T47D (cell line): Measurements from ENCODE around the gene PIP5K1C.
A peak's percentile ranks its signal among the peaks of the same experiment; 100 is the strongest.

ENCODE experiments used
- DNase-seq, 2 experiments: peaks; one replicate each; pipeline versions ENCODE4 v3.0.0 to v3.0.0-alpha.2; 2011 to 2012; ENCODE audit warnings: low read depth in 1 of 2, low spot score in 1 of 2
- JUND ChIP-seq: IDR thresholded peaks from 2 replicates; pipeline ENCODE4 v1.6.1; 2012; ENCODE audit warnings: low read depth
- in situ Hi-C: cut with HindIII; loops from 2 replicates; pipeline ENCODE4 v1.10.0; 2016; ENCODE audit warnings: low sequenced_read_pairs, low pct_unique_long_range_greater_than_20kb

The PIP5K1C gene

DNA sequence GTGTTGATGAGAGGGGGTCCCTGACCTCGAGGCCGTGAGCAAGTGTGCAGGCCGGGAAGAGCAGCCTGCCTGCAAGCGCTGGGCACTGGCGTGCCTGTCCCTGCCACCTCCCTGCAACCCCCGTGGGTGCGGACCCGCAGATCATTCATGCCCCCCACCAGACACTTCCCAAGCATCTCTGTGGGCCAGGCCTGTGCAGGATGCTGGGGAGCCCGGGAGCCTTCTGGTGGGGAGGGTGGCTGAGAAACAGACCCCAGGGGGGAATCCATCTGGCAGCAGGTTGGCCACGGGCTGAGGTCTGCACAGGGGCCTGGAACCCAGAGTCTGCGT lies 55.2 kb downstream of the PIP5K1C start:
- TF ChIP-seq JUND = no peak
- no peak for DNase-seq
- in situ Hi-C loops = no loop called here

- DNase-seq = peak in 1 of 2 experiments; percentile 35
- in situ Hi-C loops = no loop called here
- no peak for TF ChIP-seq JUND
Measured at GRCh38 chr19:3644351-3645066, 55.8 kb downstream of the PIP5K1C start.

DNA sequence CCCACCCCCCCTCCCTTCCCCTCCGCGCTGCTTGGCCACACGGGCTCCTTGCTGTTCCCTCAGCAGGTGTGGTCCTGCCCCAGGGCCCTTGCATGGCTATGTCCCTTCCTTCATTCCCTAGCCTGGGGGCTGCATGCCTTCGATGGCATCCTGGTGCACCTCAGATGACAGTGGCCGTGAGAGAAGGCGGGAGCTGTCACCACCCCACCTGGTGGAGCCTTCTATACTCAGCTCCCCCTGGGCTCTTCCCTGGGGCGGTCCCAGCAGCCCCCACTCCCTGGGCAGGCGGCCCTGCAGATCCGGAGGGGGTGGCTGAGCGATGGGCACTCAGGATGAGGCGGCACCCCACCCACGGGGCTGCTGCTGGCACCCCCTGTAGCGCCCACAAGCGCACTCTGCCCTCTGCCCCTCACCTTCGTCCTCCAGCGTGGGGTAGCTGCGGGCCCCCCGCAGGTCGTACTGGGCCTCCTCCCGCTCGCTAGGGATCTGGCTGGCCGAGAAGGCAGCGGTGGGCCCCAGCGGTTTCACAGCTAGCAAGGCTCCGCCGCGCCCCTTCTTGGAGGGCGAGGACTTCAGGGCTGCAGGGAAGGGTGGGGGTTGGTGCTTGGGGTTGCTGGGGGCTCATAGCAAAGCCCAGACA lies 56.5 kb downstream of the PIP5K1C start:
- in situ Hi-C loops = no loop called here
- no peak for DNase-seq
- TF ChIP-seq JUND = no peak

DNA sequence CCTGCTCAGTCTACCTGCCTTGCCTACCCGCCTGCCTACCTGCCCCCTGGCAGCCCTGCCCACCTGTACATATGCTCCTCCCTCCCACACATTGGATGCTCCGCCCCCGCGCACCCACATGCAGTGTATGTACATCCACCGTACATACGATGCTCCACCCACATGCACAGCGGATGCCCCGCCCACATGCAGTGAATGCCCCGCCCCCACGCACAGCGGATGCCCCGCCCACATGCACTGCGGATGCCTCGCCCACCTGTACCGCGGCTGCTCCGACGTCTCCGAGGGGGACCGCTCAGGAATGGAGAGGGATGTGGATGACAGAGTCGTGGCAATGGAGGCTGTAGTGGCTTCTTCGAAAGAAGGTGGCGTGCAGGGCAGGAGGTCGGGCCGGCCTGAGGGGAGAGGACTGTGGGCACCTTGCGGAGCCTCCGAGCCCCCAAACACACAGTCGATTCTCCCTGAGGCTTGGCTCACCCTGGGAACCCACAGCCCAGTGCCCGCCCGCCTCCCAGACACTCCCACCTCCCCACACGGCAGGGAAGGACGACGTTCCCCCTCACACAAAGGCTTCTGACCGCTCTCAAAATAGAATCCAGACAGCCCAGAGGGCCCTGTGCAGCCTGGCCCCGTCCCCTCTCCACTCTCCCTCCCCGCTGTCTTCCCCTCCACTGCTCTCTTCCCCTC lies 57.1 kb downstream of the PIP5K1C start:
- peak in 1 of 2 experiments; percentile 82 for DNase-seq
- TF ChIP-seq JUND = no peak
- in situ Hi-C loops = no loop called here

DNA sequence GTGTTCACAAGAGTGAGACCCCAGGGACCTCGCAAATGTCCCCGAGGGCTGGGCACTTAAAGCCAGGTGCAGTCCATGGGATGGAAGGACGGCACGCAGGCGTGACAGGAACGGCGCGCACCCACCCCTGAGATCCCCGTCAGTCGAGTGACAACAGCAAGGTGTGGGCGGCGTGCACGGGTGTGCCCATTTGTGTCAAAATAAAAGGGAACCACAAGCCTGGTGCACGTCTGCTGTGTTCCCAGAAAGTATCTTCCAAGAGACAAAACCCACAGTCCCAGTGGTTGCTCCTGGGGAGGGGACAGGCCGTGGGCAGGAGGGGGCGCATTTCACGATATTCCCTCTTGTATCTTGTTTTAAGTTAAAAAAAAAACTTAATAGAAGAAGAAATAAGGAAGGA lies 58.0 kb downstream of the PIP5K1C start:
- TF ChIP-seq JUND = no peak
- in situ Hi-C loops = no loop called here

GRCh38 chr19:3641515-3642269 lies 58.6 kb downstream of the PIP5K1C start:
- no peak for TF ChIP-seq JUND
- in situ Hi-C loops = no loop called here
- DNase-seq = no peak

More for the DNA sequence above, 58.0 kb downstream of the PIP5K1C start:
- DNase-seq = no peak

GRCh38 chr19:3639479-3639878 lies 60.8 kb downstream of the PIP5K1C start:
- in situ Hi-C loops = no loop called here
- no peak for DNase-seq
- TF ChIP-seq JUND = no peak

GRCh38 chr19:3638208-3639193 lies 61.8 kb downstream of the PIP5K1C start:
- DNase-seq = no peak
- TF ChIP-seq JUND = no peak
- in situ Hi-C loops = no loop called here

GRCh38 chr19:3637621-3638020 lies 62.6 kb downstream of the PIP5K1C start:
- no peak for TF ChIP-seq JUND

DNA sequence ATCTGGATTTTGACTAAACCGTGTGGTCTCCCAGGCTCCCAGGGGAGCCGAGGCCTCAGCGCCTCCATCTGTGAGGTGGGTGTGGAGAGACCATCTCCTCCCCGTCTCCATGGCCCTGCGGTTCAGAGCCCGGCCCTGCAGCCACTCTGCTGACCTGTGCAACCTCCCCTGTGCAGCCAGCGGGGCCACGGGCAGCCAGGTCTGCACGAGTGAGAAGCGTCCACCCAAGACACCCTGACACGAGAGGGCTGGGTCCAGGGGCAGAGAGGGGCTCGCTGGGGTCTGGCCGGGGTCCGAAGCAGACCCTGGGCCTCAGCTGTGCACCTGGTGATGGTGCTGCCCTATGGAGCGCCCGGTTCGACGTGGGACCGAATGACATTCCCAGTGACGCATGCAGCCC lies 63.3 kb downstream of the PIP5K1C start:
- in situ Hi-C loops = no loop called here
- DNase-seq = no peak
- TF ChIP-seq JUND = no peak

More at GRCh38 chr19:3637621-3638020, 62.6 kb downstream of the PIP5K1C start:
- DNase-seq = no peak
- in situ Hi-C loops = no loop called here

DNA sequence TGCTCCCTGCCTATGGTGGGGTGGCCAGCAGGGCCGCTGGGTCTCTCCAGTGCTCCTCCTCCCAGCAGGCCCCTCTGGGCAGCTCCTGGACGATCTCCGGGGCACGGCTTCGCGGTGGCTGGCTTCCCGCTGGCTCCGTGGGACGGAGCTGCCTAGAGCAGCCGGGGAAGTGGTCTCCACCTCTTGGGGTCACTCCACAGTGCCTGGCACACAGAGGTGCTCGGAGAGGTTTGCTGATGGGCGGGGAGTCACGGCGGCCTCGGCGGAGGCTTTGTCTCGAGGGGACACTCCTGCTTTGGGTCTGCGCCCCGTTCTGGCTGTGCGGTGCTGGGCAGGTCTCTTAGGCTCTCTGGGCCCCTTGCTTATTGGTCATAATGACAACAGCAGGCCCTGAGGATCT lies 63.8 kb downstream of the PIP5K1C start:
- no peak for DNase-seq
- in situ Hi-C loops = no loop called here
- no peak for TF ChIP-seq JUND

GRCh38 chr19:3634496-3635045 lies 65.7 kb downstream of the PIP5K1C start:
- no peak for TF ChIP-seq JUND
- DNase-seq = no peak
- in situ Hi-C loops = no loop called here
